Measurements from ENCODE around the gene CYB5RL. TPM values are rescaled to one million over a fixed set of nuclear protein-coding genes. Genes with fewer than 3 reads are reported as not detected.
A peak's percentile ranks its signal among the peaks of the same experiment; 100 is the strongest.

CYB5RL gene
- total RNA-seq, 2 experiments from 2014 or later = 2.0 to 2.1 TPM

DNA sequence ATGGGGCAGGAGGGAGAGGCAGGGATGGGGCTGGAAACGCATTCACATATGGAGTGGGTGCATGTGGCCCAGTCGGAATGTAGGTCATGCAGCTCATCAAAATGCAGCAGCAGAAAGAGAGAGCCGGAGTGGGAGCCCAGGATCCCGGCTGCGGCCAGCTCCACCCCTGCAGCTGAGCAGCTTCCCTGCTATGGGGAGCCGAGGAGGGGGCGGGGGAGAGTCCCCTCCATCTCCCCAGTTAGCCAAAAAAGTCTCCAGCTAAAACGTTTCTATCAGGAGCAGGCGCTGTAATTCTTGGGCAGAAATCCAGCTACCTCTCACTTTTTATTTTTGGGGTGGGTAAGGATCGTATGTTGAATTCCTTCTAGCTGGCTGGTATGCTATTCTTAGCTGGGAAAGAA, 39.8 kb upstream of the CYB5RL start:
- no peak for ATAC-seq (ENCODE audit: poor library complexity)
- Mint-ChIP-seq H3K27ac (no peak overlapping the region), H3K27me3 (no peaks in the 10 kb centered on the region), H3K4me3 (no peak overlapping the region), H3K9me3 (no peaks in the 10 kb centered on the region), H3K36me3 (ENCODE audit: low read depth) (peaks cover 62% of the 10 kb centered on the region), H3K4me1 (ENCODE audit: low read depth) (no peaks in the 10 kb centered on the region)
- TF ChIP-seq, protein P1, sequence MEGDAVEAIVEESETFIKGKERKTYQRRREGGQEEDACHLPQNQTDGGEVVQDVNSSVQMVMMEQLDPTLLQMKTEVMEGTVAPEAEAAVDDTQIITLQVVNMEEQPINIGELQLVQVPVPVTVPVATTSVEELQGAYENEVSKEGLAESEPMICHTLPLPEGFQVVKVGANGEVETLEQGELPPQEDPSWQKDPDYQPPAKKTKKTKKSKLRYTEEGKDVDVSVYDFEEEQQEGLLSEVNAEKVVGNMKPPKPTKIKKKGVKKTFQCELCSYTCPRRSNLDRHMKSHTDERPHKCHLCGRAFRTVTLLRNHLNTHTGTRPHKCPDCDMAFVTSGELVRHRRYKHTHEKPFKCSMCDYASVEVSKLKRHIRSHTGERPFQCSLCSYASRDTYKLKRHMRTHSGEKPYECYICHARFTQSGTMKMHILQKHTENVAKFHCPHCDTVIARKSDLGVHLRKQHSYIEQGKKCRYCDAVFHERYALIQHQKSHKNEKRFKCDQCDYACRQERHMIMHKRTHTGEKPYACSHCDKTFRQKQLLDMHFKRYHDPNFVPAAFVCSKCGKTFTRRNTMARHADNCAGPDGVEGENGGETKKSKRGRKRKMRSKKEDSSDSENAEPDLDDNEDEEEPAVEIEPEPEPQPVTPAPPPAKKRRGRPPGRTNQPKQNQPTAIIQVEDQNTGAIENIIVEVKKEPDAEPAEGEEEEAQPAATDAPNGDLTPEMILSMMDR (IDR thresholded peaks at IDR 0.05) = no peak
- POLR2A ChIA-PET = no interaction called here
- intact Hi-C loops (cut with DNase I, micrococcal nuclease) = no loop called here
- CTCF ChIA-PET = no interaction called here
- Histone ChIP-seq H3K4me3 (ENCODE audit: low read length) (no peak overlapping the region), H3K4me1 (ENCODE audit: insufficient read depth, low read length) (no peaks in the 10 kb centered on the region), H3K36me3 (ENCODE audit: insufficient read depth, low read length) (peaks cover 63% of the 10 kb centered on the region), H3K27me3 (ENCODE audit: control insufficient read depth in 1 of 2, insufficient read depth in 2 of 2, low read length in 2 of 2) (no peaks in the 10 kb centered on the region), H3K27ac (ENCODE audit: low read depth in 1 of 2, low read length in 2 of 2) (no peak overlapping the region), H3K9me3 (ENCODE audit: control insufficient read depth in 1 of 2, insufficient read depth in 1 of 2, low read length in 2 of 2) (no peaks in the 10 kb centered on the region)
- no peak for DNase-seq

DNA sequence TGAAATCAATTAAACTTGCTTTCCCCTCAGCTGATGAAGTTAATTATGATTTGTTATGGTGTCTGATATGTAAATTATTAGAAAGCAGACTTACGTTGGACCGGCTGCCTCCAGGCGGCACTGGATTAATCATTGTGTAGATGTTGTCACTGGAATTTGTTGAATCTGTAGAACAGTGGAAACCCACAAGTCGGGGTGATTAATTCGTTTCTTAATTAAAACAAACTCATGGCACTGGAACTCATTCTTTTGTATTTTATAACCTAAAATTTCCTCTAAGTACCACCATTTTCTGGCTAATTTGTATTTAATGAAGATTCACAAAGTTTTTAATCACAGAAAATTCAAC, 39.2 kb upstream of the CYB5RL start:
- Mint-ChIP-seq H3K27ac (no peak overlapping the region), H3K4me3 (no peak overlapping the region), H3K27me3 (no peaks in the 10 kb centered on the region), H3K4me1 (ENCODE audit: low read depth) (no peaks in the 10 kb centered on the region), H3K36me3 (ENCODE audit: low read depth) (peaks cover 62% of the 10 kb centered on the region), H3K9me3 (no peaks in the 10 kb centered on the region)
- TF ChIP-seq, protein P1 (IDR thresholded peaks at IDR 0.05) = no peak
- DNase-seq (no peak), ATAC-seq (ENCODE audit: poor library complexity) (no peak)
- Histone ChIP-seq H3K27me3 (ENCODE audit: control insufficient read depth in 1 of 2, insufficient read depth in 2 of 2, low read length in 2 of 2) (no peaks in the 10 kb centered on the region), H3K36me3 (ENCODE audit: insufficient read depth, low read length) (peaks cover 60% of the 10 kb centered on the region), H3K9me3 (ENCODE audit: control insufficient read depth in 1 of 2, insufficient read depth in 1 of 2, low read length in 2 of 2) (no peaks in the 10 kb centered on the region), H3K4me1 (ENCODE audit: insufficient read depth, low read length) (no peaks in the 10 kb centered on the region), H3K4me3 (ENCODE audit: low read length) (no peak overlapping the region), H3K27ac (ENCODE audit: low read depth in 1 of 2, low read length in 2 of 2) (no peak overlapping the region)
- intact Hi-C loops (cut with DNase I, micrococcal nuclease) = no loop called here
- POLR2A ChIA-PET = no interaction called here
- CTCF ChIA-PET = no interaction called here

DNA sequence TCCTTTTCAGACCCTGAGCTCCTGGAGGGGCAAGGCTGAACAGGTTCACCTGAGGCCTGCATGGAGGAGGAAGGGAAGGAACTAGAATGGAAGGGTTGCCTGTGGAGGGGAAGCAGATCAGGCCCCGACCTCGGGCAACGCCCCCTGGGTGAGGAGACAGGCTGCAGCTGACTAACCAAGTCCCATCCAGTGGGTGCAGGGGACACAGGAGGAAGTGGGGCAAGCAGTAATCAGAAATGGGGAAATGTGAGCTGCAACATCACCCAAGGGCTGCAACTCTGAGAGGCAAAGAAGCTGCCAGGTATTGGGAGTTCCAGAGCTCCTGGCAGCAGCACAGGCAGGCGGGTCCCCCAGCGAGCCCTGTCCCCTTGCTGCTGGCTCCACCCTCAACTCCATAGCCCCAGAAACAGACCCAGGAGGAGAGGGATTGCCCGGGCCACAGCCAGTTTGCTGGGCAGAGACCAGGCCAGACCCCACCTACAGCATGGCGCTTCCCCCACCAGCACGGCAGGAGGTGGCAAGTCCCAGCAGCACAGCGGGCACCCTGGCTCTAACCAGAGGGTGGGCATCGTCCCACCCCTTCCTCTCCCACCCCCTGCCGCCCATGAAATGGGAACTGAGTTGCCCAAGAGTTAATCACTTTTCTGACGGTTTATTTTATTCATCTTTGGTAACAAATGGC, 38.7 kb upstream of the CYB5RL start:
- H3K4me3 ChIP-seq (ENCODE audit: low read length) = no peak overlapping the region
- ChIA-PET CTCF (no interaction called here), POLR2A (no interaction called here)
- no peaks in the 10 kb centered on the region for H3K4me1 ChIP-seq (ENCODE audit: insufficient read depth, low read length)
- Mint-ChIP-seq H3K4me3 (no peak overlapping the region), H3K27ac (no peak overlapping the region), H3K9me3 (no peaks in the 10 kb centered on the region), H3K27me3 (no peaks in the 10 kb centered on the region), H3K36me3 (ENCODE audit: low read depth) (peaks cover 57% of the 10 kb centered on the region), H3K4me1 (ENCODE audit: low read depth) (no peaks in the 10 kb centered on the region)
- DNase-seq (peak in 2 of 14 experiments; percentile 40 to 53), ATAC-seq (ENCODE audit: poor library complexity) (no peak)
- TF ChIP-seq, protein P1 (IDR thresholded peaks at IDR 0.05) = no peak
- H3K27me3 ChIP-seq (ENCODE audit: control insufficient read depth in 1 of 2, insufficient read depth in 2 of 2, low read length in 2 of 2) = no peaks in the 10 kb centered on the region
- no peaks in the 10 kb centered on the region for H3K9me3 ChIP-seq (ENCODE audit: control insufficient read depth in 1 of 2, insufficient read depth in 1 of 2, low read length in 2 of 2)
- H3K27ac ChIP-seq (ENCODE audit: low read depth in 1 of 2, low read length in 2 of 2) = no peak overlapping the region
- intact Hi-C loops (cut with DNase I, micrococcal nuclease) = no loop called here
- peaks cover 57% of the 10 kb centered on the region for H3K36me3 ChIP-seq (ENCODE audit: insufficient read depth, low read length)
